PC-3 (cell line): ENCODE data around the gene PLA2G4D.

Experiments used
- CTCF ChIP-seq: fragments of 300-600 bp; sonication (generic); conservative IDR thresholded peaks from 2 replicates; pipeline ENCODE4 v1.5.1; 2017; ENCODE audit warnings: antibody characterized with exemption, low read depth, mild to moderate bottlenecking, low read length
- EZH2 ChIP-seq: fragments of 300-600 bp; sonication (generic); IDR thresholded peaks from one replicate; pipeline ENCODE4 v1.6.1; 2017; ENCODE audit warnings: antibody characterized with exemption, mild to moderate bottlenecking, low read length; ENCODE audit not compliant: unreplicated experiment
- EZH2phosphoT487 ChIP-seq: fragments of 300-600 bp; sonication (generic); IDR thresholded peaks from 2 replicates; pipeline ENCODE4 v1.6.1; 2018; ENCODE audit warnings: mild to moderate bottlenecking, antibody characterized with exemption, low read length, borderline replicate concordance

- TF ChIP-seq CTCF (no peak), EZH2 (no peak), EZH2phosphoT487 (no peak)
These were observed 63.0 kb downstream of the PLA2G4D start for GRCh38 chr15:42031198-42031915.
